Activated naive CD8-positive, alpha-beta T cell treated with anti-CD3 and anti-CD28 coated beads, Interleukin-2, amount 50 U/mL, for 16 hours (primary cell): ENCODE data around the gene HEG1.
"Not testable (repeated sequence)": the region's sequence is repeated elsewhere in the genome, so short reads cannot be mapped to it uniquely, and the experiment has no call there.

Source experiments
- DNase-seq: peaks from one replicate; pipeline ENCODE4 v3.0.0-alpha.2; 2020; ENCODE audit warnings: low read depth, low spot score

HEG1 gene, protein sequence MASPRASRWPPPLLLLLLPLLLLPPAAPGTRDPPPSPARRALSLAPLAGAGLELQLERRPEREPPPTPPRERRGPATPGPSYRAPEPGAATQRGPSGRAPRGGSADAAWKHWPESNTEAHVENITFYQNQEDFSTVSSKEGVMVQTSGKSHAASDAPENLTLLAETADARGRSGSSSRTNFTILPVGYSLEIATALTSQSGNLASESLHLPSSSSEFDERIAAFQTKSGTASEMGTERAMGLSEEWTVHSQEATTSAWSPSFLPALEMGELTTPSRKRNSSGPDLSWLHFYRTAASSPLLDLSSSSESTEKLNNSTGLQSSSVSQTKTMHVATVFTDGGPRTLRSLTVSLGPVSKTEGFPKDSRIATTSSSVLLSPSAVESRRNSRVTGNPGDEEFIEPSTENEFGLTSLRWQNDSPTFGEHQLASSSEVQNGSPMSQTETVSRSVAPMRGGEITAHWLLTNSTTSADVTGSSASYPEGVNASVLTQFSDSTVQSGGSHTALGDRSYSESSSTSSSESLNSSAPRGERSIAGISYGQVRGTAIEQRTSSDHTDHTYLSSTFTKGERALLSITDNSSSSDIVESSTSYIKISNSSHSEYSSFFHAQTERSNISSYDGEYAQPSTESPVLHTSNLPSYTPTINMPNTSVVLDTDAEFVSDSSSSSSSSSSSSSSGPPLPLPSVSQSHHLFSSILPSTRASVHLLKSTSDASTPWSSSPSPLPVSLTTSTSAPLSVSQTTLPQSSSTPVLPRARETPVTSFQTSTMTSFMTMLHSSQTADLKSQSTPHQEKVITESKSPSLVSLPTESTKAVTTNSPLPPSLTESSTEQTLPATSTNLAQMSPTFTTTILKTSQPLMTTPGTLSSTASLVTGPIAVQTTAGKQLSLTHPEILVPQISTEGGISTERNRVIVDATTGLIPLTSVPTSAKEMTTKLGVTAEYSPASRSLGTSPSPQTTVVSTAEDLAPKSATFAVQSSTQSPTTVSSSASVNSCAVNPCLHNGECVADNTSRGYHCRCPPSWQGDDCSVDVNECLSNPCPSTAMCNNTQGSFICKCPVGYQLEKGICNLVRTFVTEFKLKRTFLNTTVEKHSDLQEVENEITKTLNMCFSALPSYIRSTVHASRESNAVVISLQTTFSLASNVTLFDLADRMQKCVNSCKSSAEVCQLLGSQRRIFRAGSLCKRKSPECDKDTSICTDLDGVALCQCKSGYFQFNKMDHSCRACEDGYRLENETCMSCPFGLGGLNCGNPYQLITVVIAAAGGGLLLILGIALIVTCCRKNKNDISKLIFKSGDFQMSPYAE (N-terminal part only)

DNA sequence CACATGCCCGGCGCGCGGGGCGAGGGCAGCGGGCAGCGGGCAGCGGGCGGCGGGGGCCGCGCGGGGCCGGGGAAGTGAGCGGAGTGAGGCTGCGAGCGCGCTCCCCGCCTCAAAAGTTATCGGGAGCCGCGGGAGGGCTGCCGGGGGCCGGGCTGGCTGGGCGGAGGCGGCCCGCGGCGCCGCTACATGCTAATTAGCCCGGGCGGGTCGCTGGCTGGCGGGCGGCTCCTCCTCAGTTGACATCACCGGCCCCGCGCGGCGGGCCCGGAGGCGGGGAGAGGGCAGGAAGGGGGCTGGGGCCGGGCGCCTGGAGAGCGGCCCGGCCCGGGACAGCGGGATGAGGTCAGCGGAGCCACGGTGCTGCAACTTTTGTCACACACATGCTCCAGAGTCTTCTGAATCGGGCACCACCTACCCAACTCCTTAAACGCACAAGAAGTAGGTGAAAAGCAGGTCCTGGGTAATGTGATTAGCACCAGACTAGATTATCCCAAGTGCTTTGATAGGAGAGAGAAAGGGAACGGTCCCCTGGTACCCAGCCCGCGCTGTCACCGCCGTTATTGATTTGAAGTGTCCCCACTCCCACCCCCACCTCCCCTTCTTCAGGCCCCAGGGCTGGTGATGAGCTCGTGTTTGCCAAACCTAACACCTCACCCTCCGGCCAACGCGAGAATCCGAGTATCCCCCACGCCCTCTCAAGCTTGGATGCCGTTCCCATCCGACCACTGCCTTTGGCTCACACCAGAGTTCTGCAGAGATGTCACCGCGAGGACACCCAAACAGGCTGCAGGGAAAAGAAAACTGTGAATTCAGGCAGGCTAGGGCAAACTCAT is at the start of gene HEG1:
HEG1 (minus strand) TSS at position 85 of the 833 bp plus-strand sequence. CDS start 107 bp downstream, outside the sequence.
- peak; percentile 31 for DNase-seq

DNA sequence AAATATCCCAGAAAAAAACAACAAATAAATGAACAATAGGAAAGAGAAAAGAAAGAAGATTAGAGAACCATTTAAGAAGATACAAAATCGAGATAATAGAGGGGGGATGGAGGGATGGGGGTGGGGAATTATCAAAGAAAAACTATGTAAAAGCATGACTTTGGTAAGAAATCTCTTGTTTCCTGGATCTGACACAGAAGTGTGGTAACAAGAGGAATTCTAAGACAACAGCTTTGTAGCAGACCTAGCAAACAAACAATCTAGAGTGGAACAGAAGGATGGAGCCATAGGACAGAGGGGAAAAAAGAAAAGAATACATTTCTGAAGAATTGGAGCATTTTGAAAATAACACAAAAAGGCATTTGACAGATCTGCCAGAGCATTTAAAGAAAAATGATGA is 49.3 kb upstream of the HEG1 start:
- DNase-seq, result no peak

DNA sequence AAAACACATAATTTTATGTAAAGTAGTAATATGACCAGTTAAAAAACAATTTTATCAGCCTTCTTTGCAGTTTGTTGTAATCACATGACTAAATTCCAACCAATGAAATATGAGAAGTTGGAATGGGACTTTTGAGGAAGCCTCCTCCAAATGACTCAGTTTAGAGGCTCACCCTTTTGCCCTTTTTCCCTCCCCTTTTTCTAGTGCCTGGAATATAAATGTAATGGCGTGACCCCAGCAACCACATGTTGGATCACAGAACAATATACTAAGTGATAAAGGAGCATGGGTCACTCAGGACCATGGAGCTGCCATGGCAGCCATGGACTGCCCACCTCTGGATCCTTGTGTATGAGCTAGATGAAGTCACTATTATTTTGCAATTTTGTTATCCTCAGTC is 48.8 kb upstream of the HEG1 start:
- DNase-seq, result no peak

DNA sequence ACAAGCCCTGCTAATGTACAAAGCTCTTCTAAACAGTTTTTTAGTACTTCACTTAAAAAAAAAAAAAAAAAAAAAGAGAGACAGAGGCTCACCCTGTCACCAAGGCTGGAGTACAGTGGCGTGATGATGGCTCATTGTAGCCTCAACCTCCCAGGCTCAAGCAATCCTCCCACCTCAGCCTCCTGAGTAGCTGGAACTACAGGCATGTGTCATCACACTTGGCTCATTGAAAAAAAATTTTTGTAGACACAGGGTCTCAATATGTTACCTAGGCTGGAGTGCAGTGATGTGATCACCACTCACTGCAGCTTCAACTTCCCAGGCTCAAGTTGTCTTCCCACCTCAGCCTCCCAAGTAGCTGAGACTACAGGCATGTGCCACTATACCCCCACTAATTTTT is 47.6 kb upstream of the HEG1 start:
- DNase-seq, result no peak

DNA sequence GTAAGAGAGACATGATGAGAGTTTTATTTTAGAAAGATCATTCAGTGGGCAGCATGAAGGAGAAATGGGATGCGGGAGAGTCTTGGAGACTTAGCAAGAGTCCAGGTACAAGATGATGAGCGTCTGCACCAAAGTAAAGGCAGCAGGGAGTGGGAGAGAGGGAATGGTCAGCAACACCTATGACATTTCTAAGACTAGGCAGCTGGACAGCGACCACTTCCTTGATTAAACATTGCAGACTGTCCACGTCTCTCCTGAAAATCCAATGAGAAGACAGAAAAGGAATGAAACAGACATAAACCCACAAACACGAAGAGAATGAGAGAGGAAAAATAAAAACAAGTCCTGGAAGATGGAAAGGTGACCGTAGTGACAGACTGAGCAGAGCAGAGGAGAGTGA is 46.7 kb upstream of the HEG1 start:
- no peak for DNase-seq

DNA sequence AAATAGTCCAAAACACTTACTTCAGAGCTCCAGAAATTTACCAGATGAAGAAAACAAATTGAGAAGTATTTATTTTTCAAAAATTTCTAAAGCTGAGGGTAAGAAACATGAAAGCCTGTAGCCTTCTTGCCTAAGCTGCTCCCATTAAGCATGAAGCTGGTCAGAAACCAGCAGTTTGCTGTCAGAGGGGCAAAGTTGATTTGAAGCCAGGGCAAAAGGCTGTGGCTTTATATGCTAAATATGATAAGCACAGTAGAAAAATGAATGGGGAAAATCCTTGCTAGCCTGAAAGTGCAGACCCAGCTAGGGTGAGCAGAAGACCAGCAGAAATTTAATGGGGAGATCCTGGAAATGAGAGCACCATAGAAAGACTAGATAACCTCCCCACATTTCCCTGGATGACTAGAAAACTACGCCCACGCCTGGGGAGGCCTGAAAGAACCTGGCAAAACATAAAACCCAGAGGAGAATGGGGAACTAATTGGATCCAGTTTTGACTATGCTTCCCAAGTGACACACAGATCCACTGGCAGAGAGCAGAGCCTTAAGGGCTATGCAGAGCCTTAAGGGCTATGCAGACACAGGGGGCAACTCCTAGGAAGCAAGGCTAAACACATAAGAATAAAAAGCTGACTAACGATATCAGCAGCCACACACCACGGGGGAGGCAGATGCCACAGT is 43.0 kb upstream of the HEG1 start:
- DNase-seq, result no peak

DNA sequence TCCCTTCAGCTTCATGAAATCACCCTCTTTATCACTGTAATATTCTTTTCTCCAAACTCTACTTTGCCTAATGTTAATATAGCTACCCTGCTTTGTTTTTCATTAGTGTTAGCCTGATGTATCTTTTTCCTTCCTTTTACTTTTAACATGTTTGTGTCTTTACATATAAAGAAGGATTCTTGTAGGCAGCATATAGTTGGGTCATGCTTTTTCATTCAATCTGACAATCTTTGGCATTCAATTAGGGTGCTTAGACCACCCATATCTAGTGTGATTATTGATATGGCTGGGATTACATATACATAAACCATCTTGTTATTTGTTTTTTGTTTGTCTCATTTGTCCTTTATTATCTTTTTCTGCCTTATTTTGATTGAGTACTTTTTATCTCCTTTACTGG is 34.9 kb upstream of the HEG1 start:
- DNase-seq, result no peak

DNA sequence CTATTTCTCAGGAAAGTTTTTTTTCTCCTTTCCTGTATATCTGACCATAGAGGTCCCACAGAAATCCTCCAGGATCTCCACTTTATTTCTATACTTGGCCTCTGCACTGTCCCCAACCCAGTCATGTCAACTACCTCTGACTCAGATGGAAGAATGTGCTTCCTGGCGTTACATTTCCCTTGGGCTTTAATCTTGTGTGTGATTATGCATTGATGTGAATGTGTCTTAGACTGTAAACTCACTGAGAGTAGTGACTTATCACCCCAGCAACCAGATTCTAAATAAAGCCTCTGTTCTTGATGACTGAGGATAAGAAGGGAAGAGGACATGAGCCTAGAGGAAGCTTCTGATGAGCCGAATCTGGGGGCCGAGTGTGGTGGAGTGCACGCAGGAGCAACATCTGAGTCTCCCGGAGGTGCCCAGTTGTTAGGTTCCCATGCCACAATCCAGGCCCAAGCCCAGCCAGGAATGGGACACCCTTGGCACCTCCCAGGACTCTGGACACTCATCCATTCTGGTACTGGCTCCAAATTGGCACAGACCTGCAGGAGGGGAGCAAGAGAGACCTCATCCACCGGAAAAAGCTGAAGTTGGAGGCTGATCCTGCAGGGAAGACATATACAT is 32.1 kb upstream of the HEG1 start:
- DNase-seq, result no peak

DNA sequence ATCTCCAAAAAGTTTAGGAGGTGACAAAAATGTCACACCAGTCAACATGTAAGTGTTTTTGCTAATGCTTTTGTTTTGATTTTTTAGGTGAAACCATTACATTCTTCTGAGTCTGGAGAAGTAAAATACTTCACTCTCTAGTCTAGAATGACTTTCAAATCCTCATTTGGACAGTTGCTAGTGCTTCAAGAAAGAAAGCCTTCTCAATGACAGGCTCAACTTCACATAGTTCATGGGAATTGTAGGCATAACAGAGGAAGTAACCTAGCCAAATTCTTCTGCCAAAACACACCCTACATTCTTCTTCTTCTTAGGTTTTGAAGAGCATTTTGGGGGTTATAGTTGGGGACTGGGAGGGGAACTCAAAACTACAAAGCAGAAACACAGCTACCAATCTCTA is 29.4 kb upstream of the HEG1 start:
- no peak for DNase-seq

DNA sequence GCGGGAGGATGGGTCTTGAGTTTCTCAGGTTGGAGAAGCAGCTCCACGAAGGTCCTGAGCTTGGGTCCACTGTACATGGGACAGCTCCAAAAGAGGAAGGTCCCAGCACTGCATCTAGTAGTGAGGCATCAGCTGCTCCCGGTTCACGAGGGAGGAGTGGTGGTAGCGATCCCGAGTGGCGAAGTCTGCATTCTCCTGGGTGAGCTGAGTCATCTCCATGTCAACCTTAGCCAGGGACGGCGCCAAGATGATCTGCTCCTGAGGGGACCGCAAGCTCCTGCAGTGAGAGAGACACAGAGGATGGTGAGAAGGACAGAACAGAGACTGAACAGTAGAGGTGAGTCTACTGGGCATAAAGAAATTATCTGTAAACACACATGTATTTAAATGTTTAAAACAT is 28.0 kb upstream of the HEG1 start:
- no peak for DNase-seq

DNA sequence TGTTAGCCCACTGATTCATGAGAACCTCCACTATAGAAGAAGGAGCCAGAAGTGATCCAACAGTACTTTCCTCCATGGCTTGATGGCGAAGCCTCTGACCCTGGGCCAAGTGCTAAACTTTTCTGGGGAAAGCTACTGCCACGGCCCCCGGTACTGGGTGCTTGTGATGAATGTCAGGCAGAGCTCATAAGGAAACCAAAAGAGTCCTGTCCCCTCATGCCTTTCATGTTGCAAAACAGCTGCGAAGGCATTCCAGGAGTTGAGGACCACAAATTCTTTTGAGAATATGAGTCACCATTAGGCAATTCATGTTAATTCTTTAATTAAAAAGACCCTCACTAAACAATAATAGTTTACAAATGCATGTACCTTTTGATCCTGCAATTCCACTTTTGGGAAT is 26.5 kb upstream of the HEG1 start:
- not testable (repeated sequence) for DNase-seq

DNA sequence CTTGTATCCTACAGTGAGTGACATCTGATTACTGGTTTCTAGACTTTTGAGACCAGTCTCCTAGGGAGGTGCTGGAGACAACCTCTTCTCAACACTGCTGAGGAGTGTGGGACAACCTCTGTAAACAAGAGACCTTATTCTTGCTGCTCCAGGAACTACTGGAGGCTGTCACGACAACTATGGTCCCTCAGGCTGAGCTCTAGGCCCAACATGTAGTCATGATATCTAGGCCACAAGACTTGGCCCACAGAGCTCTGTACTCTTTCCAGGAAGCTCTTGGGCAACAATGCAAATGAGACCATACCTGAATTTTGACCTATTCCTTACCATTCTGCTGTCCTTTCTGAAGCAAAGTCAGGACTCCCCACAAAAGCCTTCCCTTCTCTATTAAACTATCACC is 24.3 kb upstream of the HEG1 start:
- no peak for DNase-seq

DNA sequence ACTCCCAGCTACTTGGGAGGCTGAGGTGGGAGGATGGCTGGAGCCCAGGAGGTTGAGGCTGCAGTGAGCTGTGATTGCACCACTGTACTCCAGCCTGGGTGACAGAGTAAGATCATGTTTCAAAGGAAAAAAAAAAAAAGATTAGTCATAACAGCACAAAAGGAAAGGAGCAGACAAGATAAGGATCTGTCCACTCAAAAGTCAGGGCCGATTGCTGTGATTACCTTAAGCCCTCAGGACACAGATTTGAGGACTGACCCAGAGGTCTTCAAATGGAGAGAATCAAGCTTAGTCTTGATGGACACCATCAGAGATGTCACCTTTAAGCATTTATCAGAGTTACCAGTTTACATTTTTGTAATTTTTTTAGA is 23.9 kb upstream of the HEG1 start:
- no peak for DNase-seq

DNA sequence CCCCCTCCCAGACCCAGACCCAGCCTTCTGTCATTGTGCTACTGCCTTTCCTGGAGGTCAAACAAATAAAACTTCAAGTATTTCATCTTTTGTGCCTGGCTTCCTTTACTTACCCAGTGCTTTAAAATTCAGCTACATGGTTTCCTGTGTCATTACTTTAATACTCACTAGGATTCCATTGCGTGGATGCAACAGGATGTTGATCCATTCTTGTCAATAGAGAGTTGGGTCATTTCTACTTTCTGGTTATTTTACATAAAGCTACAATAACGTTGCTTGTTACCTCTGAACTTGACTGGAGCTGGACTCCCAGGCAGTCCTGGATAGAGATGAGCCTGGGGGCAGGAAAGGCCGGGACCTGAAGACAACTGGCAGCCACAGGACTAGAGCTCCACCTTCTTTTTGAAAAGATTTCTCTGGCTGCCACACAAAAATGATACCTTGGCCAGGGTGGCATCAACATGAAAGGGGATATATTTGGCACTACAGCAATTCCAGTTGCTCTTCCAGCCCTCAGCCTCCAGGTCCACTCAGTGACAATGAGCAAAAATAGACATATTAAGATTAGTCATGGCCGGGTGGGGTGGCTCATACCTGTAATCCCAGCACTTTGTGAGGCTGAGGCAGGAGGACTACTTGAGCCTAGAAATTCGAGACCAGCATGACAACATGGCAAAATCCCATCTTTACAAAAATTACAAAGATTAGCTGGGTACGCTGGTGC is 23.3 kb upstream of the HEG1 start:
- DNase-seq, result no peak

DNA sequence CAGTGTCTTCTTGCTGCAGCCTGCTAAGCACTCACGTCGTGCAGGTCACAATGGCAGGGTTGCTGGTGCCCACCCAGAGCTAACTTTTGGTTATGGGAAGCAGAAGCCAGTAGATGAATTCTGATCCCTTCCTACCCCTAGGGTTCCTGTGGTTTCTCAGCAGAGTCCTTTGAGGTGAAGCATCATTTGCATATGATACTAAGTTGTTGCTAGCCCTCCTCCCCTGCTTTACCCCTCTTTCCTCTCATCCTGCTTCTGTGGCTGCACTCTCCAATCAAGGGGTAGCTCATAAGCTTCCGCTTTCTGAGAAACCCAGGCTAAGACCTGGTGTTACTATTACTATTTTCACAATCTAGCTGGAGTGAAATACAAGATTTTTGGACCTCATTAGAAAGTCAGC is 22.1 kb upstream of the HEG1 start:
- DNase-seq, result no peak

DNA sequence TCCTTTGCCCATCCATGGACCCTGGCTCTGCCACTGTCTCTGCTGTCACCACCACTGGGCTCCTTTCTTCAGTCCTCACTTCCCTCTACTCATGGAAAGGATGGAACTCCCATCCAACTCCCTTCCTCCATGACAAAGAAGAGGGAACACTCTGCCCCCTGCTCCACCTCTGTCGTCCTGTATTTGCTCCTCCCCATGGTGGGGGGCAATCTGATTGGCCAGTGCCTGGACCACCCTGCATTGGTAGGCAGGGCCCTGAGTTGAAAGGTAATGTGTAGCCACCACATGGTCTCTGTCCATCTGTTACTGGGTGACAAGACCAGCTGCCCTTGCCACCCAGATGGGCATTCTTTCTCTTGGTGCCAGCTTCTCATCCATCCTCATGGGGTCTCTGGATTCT is 20.7 kb upstream of the HEG1 start:
- no peak for DNase-seq

DNA sequence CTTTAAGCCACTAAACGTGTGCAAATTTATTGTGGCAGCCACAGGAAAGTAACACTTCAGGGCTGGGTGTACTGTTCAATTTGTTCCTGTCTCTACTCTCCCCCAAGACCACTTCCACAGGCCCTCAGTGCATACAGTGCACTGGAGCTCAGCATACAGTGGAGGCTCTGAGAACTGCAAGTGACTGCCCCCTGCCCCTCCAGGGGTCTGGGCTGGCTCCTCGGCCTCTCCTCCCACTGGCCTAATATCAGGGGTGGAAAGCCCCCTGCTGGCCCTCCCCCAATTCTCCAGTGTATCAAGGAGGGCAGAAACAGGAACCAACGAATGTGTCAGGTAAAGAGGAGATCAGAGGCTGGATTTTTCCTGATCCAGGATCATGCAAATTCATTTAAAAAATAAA is 19.9 kb upstream of the HEG1 start:
- no peak for DNase-seq

DNA sequence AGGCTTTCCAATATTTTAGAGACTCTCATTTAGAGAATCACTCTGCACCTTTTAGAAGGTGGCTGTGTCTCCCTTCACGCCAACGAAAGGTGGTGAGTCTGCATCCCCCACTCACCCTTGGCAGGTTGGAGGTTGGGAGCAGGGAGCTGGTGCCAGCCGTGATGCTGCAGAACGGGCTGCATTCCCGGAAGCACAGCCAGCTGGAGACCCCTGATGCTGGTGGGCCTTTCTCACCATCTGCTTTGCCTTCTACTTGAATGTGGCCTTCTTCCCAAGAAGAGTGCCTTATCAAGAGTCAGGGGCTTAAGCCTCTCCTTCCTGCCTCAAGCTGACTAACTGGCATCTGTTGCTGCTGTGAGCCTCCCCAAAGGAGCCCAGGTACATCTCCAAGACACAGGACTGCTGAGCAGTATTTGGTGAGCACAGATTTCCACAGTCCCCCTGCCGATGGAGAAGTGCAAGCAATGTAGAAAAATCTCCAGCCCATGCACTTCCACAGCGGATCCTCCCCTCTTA is 17.7 kb upstream of the HEG1 start:
- no peak for DNase-seq

DNA sequence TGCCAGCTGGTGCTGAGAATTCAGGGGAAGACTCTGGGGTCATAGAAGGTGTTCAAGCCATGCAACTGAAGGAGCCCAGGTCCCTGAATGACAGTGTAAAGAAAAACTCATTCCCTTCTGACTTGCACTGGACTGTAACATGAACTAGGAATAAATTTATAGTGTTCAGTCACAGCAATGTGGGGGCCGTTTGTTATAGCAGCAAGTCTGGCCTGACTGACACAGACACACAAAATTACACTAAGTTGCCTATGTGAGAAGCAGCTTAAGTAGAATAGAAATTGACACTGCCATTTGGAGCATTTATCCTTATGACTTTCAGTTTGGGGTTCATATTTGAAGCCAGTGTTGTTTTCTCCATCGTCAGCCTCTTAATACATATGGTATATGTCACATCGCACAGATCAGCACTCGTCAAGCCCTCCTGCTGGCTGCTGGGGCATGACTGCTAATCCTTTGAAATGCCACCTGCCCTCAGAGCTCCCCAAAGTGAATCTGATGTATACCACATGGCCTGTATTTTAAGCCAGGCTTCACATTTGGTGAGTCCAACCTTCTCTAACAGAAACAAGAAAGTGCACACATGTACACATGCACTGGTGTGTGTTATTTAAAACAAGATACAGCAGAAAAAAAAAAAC is 17.1 kb upstream of the HEG1 start:
- DNase-seq, result no peak
